HG03025 (cell line): Measurements from ENCODE around the gene PIP5K1C.

ENCODE experiments used
- ATAC-seq: cut with Tn5 transposase; IDR thresholded peaks from one replicate; pipeline ENCODE4 v1.9.1; 2021; ENCODE audit warnings: mild to moderate bottlenecking, moderate library complexity; ENCODE audit not compliant: unreplicated experiment, low FRiP score

Gene PIP5K1C

DNA sequence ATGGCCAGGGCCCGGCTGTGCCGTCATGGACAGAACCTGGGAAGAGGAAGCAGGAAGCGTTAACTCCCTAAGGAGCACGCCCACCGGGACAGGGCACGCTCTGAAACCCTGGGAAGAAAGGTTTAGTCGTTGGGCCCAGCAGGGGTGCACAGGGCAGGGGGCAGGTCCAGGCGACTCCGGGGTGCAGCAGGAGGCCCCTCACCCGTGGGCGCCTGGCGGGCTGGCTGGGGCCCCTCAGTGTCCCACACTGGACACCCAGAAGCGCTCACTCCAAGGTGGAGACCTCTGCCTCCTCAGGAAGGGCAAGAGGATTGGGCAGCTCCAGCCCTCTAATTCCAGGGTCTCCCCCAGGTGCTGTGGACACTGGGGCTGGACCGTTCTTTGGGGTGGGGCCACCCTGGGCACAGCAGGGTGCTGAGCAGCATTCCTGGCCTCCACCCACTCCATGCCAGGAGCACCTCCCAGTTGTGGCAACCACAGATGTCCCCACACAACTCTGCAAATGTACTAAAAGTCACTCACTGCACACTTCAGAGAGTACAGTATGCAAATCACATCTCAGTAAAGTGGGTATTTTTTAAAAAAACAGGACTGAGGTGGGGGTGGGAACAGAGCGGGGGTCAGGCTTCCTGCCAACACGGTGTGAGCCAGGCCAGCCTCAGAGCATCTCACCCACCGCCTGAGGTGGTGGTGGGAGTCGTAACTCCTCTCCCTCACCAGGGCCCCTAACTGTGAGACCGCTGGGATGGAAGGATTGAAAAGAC, 35.2 kb downstream of the PIP5K1C start:
- ATAC-seq: no peak

- no peak for ATAC-seq
Measured at GRCh38 chr19:3663838-3664237, 36.4 kb downstream of the PIP5K1C start.

GRCh38 chr19:3661284-3662238, 38.7 kb downstream of the PIP5K1C start:
- no peak for ATAC-seq

GRCh38 chr19:3660493-3661219, 39.6 kb downstream of the PIP5K1C start:
- ATAC-seq: no peak

DNA sequence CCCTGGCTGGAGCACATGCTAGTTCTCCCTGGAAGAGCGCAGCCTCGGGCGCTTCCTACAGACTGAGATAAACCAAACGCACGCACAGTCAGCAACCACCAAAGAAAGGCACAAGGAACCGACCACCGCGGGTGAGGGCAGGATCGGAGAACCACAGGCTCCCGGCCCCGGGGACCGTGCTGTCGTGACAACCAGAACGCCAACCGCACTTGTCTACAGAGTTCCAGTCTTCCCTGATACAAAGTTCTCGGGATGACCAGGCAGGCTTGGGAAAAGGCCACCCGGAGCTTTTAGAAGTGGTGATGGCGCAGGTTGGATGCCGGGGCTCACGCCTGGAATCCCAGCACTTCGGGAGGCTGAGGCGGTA, 40.5 kb downstream of the PIP5K1C start:
- ATAC-seq: no peak

DNA sequence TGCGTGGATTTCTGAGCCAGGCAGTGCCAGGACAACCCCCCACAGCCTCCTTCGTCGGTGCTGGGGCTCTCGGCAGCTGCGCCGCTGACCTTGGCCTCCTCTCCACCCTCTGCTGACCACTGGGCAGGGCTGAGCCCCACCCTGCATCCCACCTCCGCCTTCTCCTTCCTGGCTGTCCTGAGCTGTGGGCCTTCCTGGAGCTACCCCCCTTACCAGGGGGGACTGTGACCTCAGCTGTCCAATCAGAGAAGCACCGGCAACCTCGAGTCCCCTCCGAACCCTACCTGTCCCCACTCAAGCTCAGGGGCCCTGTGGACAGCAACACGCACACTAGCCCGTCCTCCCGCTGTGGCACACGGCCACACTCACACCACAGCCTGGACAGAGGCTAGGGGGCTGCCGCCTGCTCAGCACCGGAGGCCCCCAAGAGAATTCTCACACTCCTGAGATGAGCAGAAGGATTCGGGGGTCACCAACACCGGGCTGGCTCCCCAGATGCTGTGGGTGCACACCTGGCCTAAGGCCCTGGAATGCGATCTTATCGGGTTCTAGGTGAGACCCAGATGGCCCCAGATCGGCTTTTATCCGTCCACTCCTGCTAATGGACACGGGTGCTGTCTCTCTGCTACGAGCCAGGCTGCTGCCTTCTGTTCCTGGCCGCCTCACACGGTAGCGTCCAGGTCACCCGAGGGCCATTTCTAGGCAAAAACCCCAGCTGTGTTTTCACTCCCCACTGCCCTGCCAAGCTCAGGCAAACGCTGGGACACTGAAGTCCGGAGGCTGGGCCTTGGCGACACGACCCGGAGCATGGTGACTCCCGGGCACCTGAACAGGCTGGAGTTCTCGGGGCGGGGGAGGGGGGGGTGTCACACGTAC, 41.2 kb downstream of the PIP5K1C start:
- ATAC-seq: no peak

DNA sequence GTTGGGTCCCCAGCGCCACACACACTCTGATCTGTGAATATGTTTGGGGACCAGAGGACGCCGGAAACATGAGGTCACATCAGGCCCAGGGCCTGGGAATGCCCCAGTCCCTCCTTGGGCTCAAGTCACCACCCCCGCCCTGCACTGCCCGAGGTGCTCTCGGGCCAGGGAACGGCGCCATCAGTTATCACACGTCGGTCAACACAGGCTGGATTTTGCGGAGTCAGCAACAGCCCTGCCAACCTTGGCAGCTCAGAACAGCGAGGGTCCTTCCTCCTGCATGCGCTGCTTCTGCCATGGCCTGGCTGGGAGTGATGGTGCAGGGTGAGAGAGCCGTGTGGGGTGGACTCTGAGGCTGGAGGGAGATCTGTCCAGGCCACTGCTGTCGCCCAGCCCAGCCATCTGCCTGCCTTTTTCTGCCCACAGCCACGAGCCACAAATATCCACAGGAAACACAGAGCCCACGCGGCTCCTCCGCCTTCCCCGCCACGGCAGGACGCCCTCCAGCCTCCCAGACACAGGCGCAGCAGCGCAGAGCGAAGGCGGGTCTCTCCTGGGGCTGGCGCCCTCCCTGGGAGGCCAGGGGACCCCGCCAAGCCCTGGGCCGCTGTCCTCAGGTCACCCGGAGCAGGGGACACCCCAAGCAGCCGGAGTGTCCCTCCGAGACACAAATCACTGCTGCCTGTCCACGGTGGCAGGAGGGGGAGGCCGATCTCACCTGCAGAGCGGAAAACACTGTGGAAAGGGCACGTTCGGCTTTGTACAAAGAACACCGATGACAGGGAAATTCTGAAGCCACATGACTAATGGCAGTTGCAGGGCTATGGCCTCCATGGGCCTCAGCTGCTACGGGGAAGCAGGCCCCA, 42.0 kb downstream of the PIP5K1C start:
- no peak for ATAC-seq

DNA sequence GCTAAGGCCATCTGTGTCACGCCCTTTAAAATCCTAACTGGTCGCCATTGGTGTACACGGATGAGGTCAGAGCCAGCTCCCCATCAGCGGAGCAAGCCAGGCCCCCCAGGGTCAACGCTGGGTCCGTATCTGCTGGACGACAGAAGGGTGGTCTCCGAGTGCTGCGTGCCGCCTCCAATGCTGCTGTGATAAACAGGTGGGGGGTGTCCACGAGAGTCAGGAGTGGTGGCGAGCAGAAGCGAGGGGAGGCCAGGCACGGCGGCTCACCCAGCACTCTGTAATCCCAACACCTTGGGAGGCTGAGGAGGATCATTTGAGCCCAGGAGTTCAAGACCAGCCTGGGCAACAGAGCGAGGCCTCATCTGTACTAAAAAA, 42.9 kb downstream of the PIP5K1C start:
- ATAC-seq: no peak

GRCh38 chr19:3656747-3657394, 43.4 kb downstream of the PIP5K1C start:
- ATAC-seq: no peak

- no peak for ATAC-seq
Measured at GRCh38 chr19:3656073-3656746, 44.1 kb downstream of the PIP5K1C start.

GRCh38 chr19:3655402-3656072, 44.7 kb downstream of the PIP5K1C start:
- ATAC-seq: no peak

- ATAC-seq: no peak
Measured at GRCh38 chr19:3653865-3654513, 46.3 kb downstream of the PIP5K1C start.

DNA sequence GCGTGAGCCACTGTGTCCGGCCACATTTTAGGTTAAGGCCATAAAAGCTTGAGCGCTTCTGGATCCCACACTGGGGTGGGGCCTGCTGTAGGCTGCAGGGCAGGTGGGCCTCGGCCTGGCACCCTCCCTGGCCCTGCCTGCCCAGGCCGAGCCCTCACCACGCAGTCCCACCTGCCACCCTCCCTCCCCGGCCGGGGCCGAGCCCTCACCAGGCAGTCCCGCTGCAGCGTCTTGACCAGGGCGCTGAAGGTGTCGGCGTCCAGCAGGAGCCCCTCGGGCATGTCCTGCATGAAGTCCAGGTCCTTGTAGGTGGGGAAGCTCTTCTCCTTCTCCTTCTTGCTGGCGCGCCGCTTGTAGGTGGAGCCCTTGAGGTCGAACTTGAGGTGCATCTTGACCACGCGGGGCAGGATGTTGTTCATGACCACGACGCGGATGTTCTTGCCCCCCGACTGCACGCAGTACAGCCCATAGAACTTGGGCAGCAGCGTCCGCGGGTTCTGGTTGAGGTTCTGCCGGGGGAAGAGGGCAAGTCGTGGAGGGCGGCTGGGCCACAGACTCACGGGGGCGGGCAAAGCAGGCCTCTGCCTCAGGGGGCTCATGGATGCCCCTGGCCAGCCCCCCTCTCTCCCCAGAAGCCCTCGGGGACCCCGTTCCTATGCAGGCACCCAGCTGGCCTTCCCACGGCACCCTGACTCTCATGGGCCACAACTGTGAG, 47.0 kb downstream of the PIP5K1C start:
- ATAC-seq: no peak

DNA sequence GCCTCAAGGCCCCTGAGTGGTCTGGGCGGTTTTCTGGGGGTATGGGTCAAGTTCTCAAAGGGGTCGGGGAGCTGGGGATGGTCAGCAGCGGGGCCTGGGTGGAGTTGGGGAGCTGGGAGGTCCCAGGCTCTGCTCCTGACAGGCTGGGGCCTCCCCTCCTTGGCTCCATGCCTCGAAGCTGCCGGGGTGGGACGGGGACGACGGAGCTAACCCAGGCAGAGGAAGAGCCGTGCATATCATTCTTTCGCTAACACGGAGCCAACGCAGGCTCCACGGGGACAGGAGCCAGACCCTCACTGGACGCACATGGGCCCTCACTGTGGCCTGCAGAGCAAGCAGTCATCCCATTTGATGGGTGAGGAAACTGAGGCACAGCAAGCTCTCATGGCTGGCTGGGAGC, 47.8 kb downstream of the PIP5K1C start:
- no peak for ATAC-seq

- ATAC-seq: no peak
Measured at GRCh38 chr19:3651684-3652083, 48.6 kb downstream of the PIP5K1C start.

DNA sequence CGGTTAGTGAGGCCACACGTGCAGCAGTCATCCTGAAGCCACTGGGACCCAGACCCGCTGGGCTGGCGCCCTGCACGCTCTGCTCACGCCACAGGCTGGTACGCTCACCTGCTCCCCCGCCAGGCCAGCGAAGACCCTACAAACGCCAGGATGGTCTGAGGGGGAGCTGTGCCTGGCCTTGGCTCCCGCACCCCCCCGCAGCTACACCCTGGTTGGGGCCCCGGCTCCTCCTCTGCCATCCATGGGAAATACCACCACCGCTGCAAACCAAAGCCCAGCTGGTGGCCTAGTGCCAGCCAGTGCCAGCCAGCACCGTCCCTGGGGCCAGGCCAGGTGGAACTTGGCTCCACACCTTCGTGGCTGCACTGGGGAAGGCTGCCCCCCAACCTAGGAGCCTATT, 50.4 kb downstream of the PIP5K1C start:
- no peak for ATAC-seq
